ENCODE measurements around the gene EIF3D. TPM values are rescaled to one million over a fixed set of nuclear protein-coding genes. Genes with fewer than 3 reads are reported as not detected.
A peak's percentile ranks its signal among the peaks of the same experiment; 100 is the strongest.

Gene EIF3D
- total RNA-seq, 1 experiment from 2014 or later: 237 TPM

DNA sequence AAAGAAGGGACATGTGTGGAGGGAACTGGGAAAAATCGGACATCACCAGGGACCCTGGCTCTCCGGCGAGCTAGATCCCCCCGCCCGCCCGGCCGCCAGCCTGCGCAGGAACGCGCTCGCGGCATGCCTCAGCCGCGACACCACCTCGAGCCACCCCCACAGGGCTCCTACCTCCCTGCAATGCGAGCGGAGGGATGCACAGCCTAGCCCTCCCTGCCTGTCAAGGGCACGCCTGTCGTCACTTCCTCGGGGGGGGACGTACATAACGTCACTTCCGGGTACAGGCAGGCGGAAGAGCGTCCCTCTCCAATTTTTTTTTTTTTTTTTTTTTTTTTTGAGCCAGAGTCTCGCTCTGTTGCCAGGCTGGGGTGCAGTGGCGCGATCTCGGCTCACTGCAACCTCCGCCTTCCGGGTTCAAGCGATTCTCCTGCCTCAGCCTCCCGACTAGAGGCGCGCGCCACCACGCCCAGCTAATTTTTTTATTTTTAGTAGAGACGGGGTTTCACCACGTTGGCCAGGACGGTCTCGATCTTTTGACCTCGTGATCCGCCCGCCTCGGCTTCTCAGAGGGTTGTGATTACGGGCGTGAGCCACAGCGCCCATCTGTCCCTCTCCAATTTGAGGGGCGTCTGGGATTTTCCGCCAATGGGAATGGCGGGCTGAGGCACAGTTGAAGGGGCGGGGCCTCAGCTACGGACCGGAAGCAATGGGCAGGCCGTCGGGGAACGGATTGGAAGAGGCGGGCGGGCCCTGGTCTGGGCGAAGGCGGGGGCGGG lies 47.4 kb downstream of the EIF3D start, which contains the start of gene TXN2 (continued):
- TF ChIP-seq, protein P1, sequence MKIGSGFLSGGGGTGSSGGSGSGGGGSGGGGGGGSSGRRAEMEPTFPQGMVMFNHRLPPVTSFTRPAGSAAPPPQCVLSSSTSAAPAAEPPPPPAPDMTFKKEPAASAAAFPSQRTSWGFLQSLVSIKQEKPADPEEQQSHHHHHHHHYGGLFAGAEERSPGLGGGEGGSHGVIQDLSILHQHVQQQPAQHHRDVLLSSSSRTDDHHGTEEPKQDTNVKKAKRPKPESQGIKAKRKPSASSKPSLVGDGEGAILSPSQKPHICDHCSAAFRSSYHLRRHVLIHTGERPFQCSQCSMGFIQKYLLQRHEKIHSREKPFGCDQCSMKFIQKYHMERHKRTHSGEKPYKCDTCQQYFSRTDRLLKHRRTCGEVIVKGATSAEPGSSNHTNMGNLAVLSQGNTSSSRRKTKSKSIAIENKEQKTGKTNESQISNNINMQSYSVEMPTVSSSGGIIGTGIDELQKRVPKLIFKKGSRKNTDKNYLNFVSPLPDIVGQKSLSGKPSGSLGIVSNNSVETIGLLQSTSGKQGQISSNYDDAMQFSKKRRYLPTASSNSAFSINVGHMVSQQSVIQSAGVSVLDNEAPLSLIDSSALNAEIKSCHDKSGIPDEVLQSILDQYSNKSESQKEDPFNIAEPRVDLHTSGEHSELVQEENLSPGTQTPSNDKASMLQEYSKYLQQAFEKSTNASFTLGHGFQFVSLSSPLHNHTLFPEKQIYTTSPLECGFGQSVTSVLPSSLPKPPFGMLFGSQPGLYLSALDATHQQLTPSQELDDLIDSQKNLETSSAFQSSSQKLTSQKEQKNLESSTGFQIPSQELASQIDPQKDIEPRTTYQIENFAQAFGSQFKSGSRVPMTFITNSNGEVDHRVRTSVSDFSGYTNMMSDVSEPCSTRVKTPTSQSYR (CRISPR knock-in tag; IDR thresholded peaks at IDR 0.05): no peak
- TF ChIP-seq CBFB (CRISPR knock-in tag; IDR thresholded peaks at IDR 0.05; ENCODE audit: low read depth) (no peak), SP1 (CRISPR knock-in tag; conservative IDR thresholded peaks at IDR 0.05) (peak; percentile 26; the same call in 1 of the 2 replicates), CREB1 (CRISPR knock-in tag; IDR thresholded peaks at IDR 0.05) (no peak), SMAD4 (CRISPR knock-in tag; IDR thresholded peaks at IDR 0.05) (no peak), JAZF1 (CRISPR knock-in tag; IDR thresholded peaks at IDR 0.05) (no peak), FOXP1 (CRISPR knock-in tag; IDR thresholded peaks at IDR 0.05; ENCODE audit: borderline replicate concordance) (peak; percentile 57; the same call in 1 of the 2 replicates), MXD4 (CRISPR knock-in tag; IDR thresholded peaks at IDR 0.05; ENCODE audit: borderline replicate concordance) (no peak), RORB (CRISPR knock-in tag; IDR thresholded peaks at IDR 0.05) (no peak), ZNF423 (CRISPR knock-in tag; IDR thresholded peaks at IDR 0.05) (no peak), ZNF121 (CRISPR knock-in tag; IDR thresholded peaks at IDR 0.05) (no peak)
- TF ChIP-seq, protein P2, sequence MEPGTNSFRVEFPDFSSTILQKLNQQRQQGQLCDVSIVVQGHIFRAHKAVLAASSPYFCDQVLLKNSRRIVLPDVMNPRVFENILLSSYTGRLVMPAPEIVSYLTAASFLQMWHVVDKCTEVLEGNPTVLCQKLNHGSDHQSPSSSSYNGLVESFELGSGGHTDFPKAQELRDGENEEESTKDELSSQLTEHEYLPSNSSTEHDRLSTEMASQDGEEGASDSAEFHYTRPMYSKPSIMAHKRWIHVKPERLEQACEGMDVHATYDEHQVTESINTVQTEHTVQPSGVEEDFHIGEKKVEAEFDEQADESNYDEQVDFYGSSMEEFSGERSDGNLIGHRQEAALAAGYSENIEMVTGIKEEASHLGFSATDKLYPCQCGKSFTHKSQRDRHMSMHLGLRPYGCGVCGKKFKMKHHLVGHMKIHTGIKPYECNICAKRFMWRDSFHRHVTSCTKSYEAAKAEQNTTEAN (CRISPR knock-in tag; IDR thresholded peaks at IDR 0.05): no peak
- TF ChIP-seq, protein P3, sequence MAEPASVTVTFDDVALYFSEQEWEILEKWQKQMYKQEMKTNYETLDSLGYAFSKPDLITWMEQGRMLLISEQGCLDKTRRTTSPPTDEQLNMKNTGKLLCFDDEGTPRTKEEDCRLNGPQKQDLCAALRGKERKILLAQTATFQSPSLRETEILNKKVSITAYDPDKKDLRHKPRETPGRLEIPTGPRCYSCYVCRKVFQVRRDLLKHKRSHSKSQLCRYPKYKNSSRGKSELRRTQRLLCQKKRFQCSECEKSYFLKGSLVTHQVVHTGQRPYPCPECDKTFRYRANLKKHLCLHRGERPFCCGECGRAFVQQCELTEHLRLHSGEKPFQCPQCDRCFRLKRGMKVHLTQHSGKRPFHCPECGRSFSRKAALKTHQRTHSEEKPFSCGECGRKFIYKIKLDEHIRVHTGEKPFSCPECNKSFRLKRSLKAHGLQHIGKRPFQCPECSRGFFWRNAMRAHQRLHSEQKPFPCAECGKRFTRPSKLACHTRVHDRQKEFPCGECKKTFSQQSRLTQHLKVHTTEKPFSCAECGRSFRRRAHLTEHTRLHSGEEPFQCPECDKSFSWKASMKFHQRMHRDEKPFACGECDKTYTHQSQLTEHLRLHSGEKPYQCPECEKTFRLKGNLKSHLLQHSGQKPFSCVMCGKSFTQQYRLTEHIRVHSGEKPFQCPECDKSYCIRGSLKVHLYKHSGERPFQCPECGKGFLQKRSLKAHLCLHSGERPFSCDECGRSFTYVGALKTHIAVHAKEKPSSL (CRISPR knock-in tag; conservative IDR thresholded peaks at IDR 0.05): no peak
- TF ChIP-seq, protein P4, sequence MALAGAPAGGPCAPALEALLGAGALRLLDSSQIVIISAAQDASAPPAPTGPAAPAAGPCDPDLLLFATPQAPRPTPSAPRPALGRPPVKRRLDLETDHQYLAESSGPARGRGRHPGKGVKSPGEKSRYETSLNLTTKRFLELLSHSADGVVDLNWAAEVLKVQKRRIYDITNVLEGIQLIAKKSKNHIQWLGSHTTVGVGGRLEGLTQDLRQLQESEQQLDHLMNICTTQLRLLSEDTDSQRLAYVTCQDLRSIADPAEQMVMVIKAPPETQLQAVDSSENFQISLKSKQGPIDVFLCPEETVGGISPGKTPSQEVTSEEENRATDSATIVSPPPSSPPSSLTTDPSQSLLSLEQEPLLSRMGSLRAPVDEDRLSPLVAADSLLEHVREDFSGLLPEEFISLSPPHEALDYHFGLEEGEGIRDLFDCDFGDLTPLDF (CRISPR knock-in tag; IDR thresholded peaks at IDR 0.05): no peak
- TF ChIP-seq, protein P5, sequence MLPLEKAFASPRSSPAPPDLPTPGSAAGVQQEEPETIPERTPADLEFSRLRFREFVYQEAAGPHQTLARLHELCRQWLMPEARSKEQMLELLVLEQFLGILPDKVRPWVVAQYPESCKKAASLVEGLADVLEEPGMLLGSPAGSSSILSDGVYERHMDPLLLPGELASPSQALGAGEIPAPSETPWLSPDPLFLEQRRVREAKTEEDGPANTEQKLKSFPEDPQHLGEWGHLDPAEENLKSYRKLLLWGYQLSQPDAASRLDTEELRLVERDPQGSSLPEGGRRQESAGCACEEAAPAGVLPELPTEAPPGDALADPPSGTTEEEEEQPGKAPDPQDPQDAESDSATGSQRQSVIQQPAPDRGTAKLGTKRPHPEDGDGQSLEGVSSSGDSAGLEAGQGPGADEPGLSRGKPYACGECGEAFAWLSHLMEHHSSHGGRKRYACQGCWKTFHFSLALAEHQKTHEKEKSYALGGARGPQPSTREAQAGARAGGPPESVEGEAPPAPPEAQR (CRISPR knock-in tag; IDR thresholded peaks at IDR 0.05): no peak
- TF ChIP-seq, protein P6, sequence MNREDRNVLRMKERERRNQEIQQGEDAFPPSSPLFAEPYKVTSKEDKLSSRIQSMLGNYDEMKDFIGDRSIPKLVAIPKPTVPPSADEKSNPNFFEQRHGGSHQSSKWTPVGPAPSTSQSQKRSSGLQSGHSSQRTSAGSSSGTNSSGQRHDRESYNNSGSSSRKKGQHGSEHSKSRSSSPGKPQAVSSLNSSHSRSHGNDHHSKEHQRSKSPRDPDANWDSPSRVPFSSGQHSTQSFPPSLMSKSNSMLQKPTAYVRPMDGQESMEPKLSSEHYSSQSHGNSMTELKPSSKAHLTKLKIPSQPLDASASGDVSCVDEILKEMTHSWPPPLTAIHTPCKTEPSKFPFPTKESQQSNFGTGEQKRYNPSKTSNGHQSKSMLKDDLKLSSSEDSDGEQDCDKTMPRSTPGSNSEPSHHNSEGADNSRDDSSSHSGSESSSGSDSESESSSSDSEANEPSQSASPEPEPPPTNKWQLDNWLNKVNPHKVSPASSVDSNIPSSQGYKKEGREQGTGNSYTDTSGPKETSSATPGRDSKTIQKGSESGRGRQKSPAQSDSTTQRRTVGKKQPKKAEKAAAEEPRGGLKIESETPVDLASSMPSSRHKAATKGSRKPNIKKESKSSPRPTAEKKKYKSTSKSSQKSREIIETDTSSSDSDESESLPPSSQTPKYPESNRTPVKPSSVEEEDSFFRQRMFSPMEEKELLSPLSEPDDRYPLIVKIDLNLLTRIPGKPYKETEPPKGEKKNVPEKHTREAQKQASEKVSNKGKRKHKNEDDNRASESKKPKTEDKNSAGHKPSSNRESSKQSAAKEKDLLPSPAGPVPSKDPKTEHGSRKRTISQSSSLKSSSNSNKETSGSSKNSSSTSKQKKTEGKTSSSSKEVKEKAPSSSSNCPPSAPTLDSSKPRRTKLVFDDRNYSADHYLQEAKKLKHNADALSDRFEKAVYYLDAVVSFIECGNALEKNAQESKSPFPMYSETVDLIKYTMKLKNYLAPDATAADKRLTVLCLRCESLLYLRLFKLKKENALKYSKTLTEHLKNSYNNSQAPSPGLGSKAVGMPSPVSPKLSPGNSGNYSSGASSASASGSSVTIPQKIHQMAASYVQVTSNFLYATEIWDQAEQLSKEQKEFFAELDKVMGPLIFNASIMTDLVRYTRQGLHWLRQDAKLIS (CRISPR knock-in tag; IDR thresholded peaks at IDR 0.05; ENCODE audit: borderline replicate concordance): no peak

All from WTC11 (cell line).